Neural progenitor cell (in vitro differentiated cells): ENCODE data around the gene UQCC2. TPM values are rescaled to one million over a fixed set of nuclear protein-coding genes. Genes with fewer than 3 reads are reported as not detected.

Experiments used
- DNase-seq: peaks from one replicate; pipeline ENCODE4 v3.0.0-alpha.2; 2016; ENCODE audit warnings: low spot score
- H2AFZ ChIP-seq: fragments of 200-600 bp; sonication (generic); replicated peaks from 2 replicates; pipeline ENCODE4 v1.6.1; 2016; ENCODE audit warnings: antibody characterized with exemption
- H3F3A ChIP-seq: fragments of 200-600 bp; sonication (generic); 2 replicates; pipeline ENCODE4 v1.6.1; 2016; ENCODE audit warnings: antibody characterized with exemption, low read depth
- H3K27ac ChIP-seq: fragments of 200-600 bp; sonication (generic); 2 replicates; pipeline ENCODE4 v1.5.1; 2016; ENCODE audit warnings: mild to moderate bottlenecking
- H3K27me3 ChIP-seq: fragments of 200-600 bp; sonication (generic); 2 replicates; pipeline ENCODE4 v1.6.1; 2016; ENCODE audit warnings: mild to moderate bottlenecking, moderate library complexity
- H3K36me3 ChIP-seq: fragments of 200-600 bp; sonication (generic); 2 replicates; pipeline ENCODE4 v1.5.1; 2016
- H3K4me1 ChIP-seq: fragments of 200-600 bp; sonication (generic); 2 replicates; pipeline ENCODE4 v1.6.1; 2016; ENCODE audit warnings: mixed run types
- H3K4me2 ChIP-seq: fragments of 200-600 bp; sonication (generic); 2 replicates; pipeline ENCODE4 v1.6.1; 2016
- H3K4me3 ChIP-seq: fragments of 200-600 bp; sonication (generic); 2 replicates; pipeline ENCODE4 v1.5.1; 2016
- H3K79me2 ChIP-seq: fragments of 200-600 bp; sonication (generic); 2 replicates; pipeline ENCODE4 v1.6.1; 2016; ENCODE audit warnings: low read depth
- H3K9ac ChIP-seq: fragments of 200-600 bp; sonication (generic); 2 replicates; pipeline ENCODE4 v1.6.1; 2016
- H3K9me3 ChIP-seq: fragments of 200-600 bp; sonication (generic); 2 replicates; pipeline ENCODE4 v1.5.1; 2016; ENCODE audit warnings: low read depth
- H4K20me1 ChIP-seq: fragments of 200-600 bp; sonication (generic); 2 replicates; pipeline ENCODE4 v1.6.1; 2016; ENCODE audit warnings: low read depth
- H3K27ac Mint-ChIP-seq: 3 replicates; pipeline ENCODE4 v1.8.0; 2021; ENCODE audit warnings: mixed read lengths
- H3K27me3 Mint-ChIP-seq: 2 replicates; pipeline ENCODE4 v1.8.0; 2022; ENCODE audit warnings: low read depth, mild to moderate bottlenecking, inconsistent platforms, moderate library complexity, mixed read lengths; ENCODE audit not compliant: insufficient read depth
- H3K36me3 Mint-ChIP-seq: 3 replicates; pipeline ENCODE4 v1.8.0; 2021; ENCODE audit warnings: mixed read lengths
- H3K4me1 Mint-ChIP-seq: 3 replicates; pipeline ENCODE4 v1.8.0; 2021; ENCODE audit warnings: mixed read lengths
- H3K4me3 Mint-ChIP-seq: 3 replicates; pipeline ENCODE4 v1.8.0; 2021; ENCODE audit warnings: mild to moderate bottlenecking, moderate library complexity, mixed read lengths
- H3K9me3 Mint-ChIP-seq: 3 replicates; pipeline ENCODE4 v1.8.0; 2020; ENCODE audit warnings: mixed read lengths
- CTCF ChIP-seq: fragments of 200-600 bp; sonication (generic); IDR thresholded peaks from 2 replicates; pipeline ENCODE4 v1.5.1; 2017; ENCODE audit warnings: antibody characterized with exemption, mild to moderate bottlenecking
- EZH2 ChIP-seq: fragments of 200-600 bp; sonication (generic); IDR thresholded peaks from 2 replicates; pipeline ENCODE4 v1.6.1; 2017; ENCODE audit warnings: antibody characterized with exemption, mild to moderate bottlenecking, moderate library complexity
- EZH2phosphoT487 ChIP-seq: fragments of 200-600 bp; sonication (generic); IDR thresholded peaks from 2 replicates; pipeline ENCODE4 v1.6.1; 2017; ENCODE audit warnings: antibody characterized with exemption
- total RNA-seq: library from RNA; depleted of rRNA; stranded (reverse); fragments of >200 nt; gene quantifications from 2 replicates; pipeline ENCODE4 v1.2.3, GENCODE V29; 2015; ENCODE audit warnings: low replicate concordance

The UQCC2 gene
- total RNA-seq, 1 donor from 2014 or later: 95.9 TPM

- H3K36me3 Mint-ChIP-seq: no peaks in the 10 kb centered on the region
- H3K79me2 ChIP-seq: no peaks in the 10 kb centered on the region
- peaks cover 10% of the 10 kb centered on the region for H3K27me3 Mint-ChIP-seq
- TF ChIP-seq EZH2 (no peak), EZH2phosphoT487 (no peak), CTCF (no peak)
- peaks cover 76% of the 10 kb centered on the region for H3K4me1 ChIP-seq
- no peak overlapping the region for H3K4me2 ChIP-seq
- H4K20me1 ChIP-seq: no peaks in the 10 kb centered on the region
- H3K4me1 Mint-ChIP-seq: peaks cover 71% of the 10 kb centered on the region
- H3K27ac ChIP-seq: no peak overlapping the region
- no peaks in the 10 kb centered on the region for H3K27me3 ChIP-seq
- no peaks in the 10 kb centered on the region for H3K36me3 ChIP-seq
- H3K4me3 ChIP-seq: no peak overlapping the region
- H3F3A ChIP-seq: peaks cover 34% of the 10 kb centered on the region
- no peak overlapping the region for H3K4me3 Mint-ChIP-seq
- DNase-seq: no peak
- no peak overlapping the region for H3K9ac ChIP-seq
- H3K9me3 Mint-ChIP-seq: no peaks in the 10 kb centered on the region
- no peak overlapping the region for H2AFZ ChIP-seq
- no peaks in the 10 kb centered on the region for H3K9me3 ChIP-seq
- no peak overlapping the region for H3K27ac Mint-ChIP-seq
Measured at GRCh38 chr6:33750244-33750991, 38.9 kb upstream of the UQCC2 start.

GRCh38 chr6:33749401-33749800, 37.9 kb upstream of the UQCC2 start:
- Histone ChIP-seq H3K27ac (no peak overlapping the region), H3F3A (peaks cover 43% of the 10 kb centered on the region), H3K9me3 (no peaks in the 10 kb centered on the region), H3K36me3 (no peaks in the 10 kb centered on the region), H3K4me3 (no peak overlapping the region), H4K20me1 (no peaks in the 10 kb centered on the region), H3K9ac (no peak overlapping the region), H3K27me3 (no peaks in the 10 kb centered on the region), H3K4me2 (no peak overlapping the region), H2AFZ (no peak overlapping the region), H3K79me2 (no peaks in the 10 kb centered on the region), H3K4me1 (peaks cover 76% of the 10 kb centered on the region)
- TF ChIP-seq CTCF (no peak), EZH2phosphoT487 (no peak), EZH2 (no peak)
- no peaks in the 10 kb centered on the region for H3K36me3 Mint-ChIP-seq
- H3K4me1 Mint-ChIP-seq: peaks cover 69% of the 10 kb centered on the region
- peak overlapping the region; percentile 3 for H3K4me3 Mint-ChIP-seq
- no peak for DNase-seq
- H3K27ac Mint-ChIP-seq: peak overlapping the region; percentile 7
- no peaks in the 10 kb centered on the region for H3K9me3 Mint-ChIP-seq
- peaks cover 8% of the 10 kb centered on the region for H3K27me3 Mint-ChIP-seq

- Mint-ChIP-seq H3K27me3 (peaks cover 14% of the 10 kb centered on the region), H3K9me3 (no peaks in the 10 kb centered on the region), H3K4me3 (peak overlapping the region; percentile 3), H3K27ac (no peak overlapping the region), H3K36me3 (no peaks in the 10 kb centered on the region), H3K4me1 (peaks cover 69% of the 10 kb centered on the region)
- H3K27ac ChIP-seq: no peak overlapping the region
- H3F3A ChIP-seq: peaks cover 43% of the 10 kb centered on the region
- H3K79me2 ChIP-seq: no peaks in the 10 kb centered on the region
- no peak overlapping the region for H3K9ac ChIP-seq
- peak overlapping the region; percentile 47 for H3K4me2 ChIP-seq
- no peaks in the 10 kb centered on the region for H4K20me1 ChIP-seq
- no peak overlapping the region for H2AFZ ChIP-seq
- no peaks in the 10 kb centered on the region for H3K9me3 ChIP-seq
- no peaks in the 10 kb centered on the region for H3K27me3 ChIP-seq
- peaks cover 75% of the 10 kb centered on the region for H3K4me1 ChIP-seq
- TF ChIP-seq EZH2phosphoT487 (no peak), CTCF (no peak), EZH2 (no peak)
- no peaks in the 10 kb centered on the region for H3K36me3 ChIP-seq
- peak; percentile 47 for DNase-seq
- H3K4me3 ChIP-seq: no peak overlapping the region
Measured at GRCh38 chr6:33748841-33749240, 37.3 kb upstream of the UQCC2 start.
